NCI-H1694 (cell line): Measurements from ENCODE around the gene CARD19.

ENCODE experiments used
- DNase-seq: peaks from one replicate; lab custom pipeline; 2025; lab: John Stamatoyannopoulos, UW

The CARD19 gene

DNA sequence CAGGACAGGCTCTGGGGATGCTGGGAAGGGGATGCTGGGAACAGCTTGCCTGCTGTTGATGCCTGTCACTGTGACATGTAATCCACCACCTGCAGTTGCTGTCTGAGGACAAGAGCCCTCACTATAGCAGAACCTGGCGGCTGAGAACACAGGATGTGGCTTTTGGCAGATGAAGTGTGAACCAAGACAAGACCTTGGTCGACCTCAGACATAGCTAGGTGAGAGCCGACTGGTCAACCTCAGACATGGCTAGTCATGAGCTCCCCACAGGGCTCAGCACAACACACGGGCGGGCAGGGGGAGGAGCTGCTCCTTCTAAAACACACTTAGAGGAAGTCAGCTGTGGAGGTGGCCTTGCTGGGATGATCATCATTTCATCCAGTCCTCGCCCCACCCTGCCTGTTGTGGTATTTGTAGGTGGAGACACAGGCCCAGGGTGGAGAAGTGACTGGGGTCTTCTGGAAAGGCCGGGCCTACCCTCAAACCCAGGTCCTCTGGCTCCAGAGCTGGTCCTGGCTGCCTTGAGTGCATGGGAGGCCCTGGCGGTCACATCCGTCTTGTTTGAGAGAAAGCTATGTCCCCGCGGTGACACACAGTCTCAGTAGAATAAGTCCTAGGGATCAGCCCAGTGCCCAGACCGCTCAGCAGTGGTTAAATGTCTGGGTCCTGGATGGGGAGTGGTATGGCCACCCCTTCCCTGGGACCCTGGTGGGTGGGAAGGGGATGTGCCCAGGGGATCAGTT lies 31.5 kb upstream of the CARD19 start:
- no peak for DNase-seq

DNA sequence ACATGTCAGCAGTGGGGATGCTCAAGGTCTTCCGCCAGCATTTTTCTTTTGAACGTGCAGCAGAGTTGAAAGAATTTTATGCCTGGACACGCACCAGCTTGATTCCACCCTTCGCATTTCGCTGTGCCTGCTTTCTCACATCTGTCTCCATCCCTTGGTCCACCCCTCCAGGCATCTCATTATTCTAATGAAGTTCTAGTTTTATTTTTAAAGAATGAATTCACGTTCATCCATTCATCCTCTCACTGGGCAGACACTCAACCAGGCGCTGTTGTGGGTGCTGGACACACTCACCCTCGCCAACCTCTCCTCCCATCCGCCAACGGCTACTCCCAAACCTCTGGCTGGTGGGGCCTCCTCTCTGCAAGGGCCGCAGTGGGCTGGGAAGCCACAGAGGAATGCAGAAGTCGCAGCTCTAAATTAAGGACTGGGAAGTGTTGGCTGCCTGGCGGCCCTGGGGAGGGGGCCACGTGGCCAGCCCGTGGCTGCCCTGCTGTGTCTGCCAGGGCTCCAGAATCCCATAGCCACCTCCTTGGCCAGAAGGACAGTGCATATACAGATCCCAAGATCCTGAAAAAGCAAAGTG lies 30.8 kb upstream of the CARD19 start:
- no peak for DNase-seq

DNA sequence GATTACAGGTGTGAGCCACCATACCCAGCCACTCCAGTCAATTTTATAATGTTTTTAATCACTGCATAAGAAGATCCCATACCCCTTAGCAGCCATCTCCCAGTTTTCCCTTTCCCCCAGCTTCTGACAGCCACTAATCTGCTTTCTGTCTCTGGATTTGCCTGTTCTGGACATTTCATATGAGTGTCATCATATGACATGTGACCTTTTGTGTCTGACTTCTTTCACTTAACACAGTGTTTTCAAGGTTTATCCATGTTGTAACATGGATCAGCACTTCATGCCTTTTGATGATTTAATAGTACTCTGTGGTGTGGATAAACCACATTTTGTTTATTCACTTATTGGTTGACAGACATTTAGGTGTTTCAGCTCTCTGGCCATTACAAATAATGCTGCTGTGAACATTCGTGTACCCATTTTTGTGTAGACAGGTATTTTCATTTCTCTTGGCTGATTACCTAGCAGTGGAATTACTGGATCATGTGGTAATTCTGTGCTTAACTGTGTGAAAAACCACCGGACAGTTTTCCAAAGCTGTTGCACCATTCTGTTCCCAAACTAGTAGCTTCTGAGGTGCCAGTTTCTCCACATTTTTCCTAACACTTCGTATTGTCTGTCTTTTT lies 28.9 kb upstream of the CARD19 start:
- DNase-seq, result no peak

DNA sequence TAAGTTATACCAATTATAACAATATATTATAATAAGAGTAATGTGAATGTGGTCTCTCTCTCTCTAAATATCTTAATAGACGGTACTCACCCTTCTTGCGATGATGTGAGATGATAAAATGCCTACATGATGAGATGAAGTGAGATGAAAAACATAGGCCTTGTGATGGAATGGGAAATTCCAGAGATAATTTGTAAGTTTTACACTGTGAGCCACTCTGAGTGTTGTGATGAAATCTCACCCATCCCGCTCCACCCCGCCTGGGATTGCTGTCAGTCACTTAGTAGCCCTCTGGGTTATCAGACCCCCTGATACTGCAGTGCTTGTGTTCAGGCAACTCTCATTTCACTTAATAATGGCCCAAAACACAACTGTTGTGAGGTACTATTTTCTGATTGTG lies 27.1 kb upstream of the CARD19 start:
- no peak for DNase-seq

DNA sequence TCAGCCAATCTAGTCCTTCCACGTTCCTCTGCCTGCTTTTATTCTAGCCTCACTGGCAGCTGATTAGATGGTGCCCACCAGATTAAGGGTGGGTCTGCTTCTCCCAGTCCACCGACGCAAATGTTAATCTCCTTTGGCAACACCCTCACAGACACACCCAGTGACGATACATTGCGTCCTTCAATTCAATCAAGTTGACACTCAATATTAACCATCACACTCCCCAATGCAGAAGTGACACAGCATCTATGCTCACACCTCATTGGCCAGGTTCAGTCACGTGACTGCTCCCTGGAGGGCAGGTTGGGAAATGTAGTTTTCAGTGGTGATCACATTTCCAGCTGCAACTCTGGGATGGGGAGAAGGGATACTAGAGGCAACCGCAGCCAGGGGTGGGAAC lies 24.6 kb upstream of the CARD19 start:
- DNase-seq, result no peak

DNA sequence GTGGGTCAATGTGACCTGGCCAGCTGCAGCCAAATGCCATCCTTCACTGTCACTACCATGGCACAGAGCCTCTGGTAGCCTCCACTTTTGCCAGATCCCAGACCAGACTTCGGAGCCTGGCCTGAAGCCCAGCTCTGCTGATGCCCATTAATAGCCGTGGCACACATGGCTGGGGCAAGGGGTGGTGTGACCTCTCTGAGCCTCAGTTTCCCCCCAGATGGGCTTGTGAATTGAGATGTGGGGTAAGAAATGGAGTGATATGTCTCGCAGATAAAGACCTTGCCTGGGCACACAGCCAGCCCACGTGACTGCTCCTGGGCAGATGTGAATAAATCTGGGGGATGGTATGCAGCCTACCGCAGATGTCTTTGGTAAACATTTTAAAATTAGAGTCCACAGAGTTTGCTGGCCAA lies 23.6 kb upstream of the CARD19 start:
- no peak for DNase-seq

DNA sequence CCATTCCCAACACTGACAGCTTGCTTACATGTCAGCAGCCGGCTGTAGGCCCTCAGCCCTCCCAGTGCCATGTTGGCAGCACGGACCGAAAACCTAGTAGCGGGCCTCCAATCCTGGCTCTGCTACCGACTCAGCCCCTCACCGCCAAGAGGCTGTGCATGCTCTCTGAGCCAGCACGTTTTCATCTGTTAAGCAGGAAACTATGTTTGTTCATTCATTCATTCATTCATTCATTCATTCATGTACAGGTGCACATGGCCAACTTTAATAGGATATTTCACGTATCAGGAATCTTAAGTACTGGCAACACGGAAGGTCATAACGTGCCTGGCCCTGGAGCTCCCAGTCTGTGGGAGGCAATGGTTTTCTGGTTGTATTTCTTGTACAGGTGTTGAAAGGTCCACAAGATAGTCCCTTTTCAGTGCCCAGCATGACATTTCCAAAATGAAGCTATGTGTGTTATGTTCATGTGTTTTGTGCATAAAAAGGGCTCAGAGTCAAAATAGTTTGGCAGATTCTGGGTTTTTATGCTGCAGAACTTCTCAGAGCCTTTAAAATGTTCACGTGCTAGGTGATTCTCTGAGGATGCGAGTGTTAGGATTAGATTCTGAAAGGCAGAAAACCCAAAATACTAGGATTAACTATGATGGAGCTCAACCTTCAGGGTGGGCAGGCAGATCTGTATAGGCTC lies 19.8 kb upstream of the CARD19 start:
- no peak for DNase-seq

DNA sequence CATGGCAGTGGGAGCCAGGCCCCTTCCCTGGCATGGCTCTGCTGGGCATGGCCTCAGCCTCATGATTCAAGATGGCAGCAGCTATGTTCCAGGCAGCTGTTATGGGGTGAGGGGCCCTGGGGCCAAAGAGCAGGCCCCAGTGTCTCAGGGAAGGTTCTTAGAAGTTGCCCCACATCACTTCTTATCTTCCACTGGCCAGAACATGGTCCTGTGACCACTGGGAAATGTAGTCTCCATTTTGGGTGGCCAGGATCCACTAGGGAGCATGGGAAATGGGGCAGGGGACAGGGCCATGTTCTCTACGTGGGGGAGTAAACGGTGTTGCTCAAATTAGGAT lies 19.3 kb upstream of the CARD19 start:
- DNase-seq, result no peak

DNA sequence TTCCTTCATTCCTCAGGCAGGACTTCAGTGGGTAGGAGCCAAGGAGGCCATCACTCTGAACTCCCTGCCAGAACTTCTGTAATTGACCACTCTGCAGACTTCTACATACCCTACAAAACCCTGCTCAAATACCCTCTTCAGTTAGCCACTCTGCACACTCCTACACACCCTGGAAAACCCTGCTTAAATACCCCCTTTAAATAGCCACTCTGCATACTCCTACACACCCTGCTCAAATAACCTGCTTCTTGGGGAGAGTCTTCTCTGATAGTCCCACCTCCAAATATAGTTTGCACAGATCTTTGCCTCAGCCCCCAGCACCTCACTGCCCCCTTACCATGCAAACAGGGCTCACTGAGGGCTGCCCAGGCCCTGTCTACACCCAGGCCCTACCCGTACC lies 18.6 kb upstream of the CARD19 start:
- DNase-seq, result no peak

DNA sequence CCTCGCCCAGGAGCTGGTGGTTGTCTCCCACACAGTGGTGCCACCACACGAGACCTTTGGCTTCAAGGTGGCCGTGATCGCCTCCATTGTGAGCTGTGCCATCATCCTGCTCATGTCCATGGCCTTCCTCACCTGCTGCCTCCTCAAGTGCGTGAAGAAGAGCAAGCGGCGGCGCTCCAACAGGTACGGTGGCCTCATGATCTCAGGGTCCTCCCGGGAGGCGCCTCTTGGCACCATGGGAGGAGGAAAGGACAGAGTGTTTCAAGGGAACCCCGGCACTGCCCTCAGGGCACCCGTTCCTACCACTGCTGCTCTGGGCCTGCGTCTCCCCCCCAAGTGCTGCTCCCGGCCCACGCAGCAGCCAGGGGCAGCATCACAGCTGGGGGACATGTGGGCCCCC lies 18.2 kb upstream of the CARD19 start:
- no peak for DNase-seq

DNA sequence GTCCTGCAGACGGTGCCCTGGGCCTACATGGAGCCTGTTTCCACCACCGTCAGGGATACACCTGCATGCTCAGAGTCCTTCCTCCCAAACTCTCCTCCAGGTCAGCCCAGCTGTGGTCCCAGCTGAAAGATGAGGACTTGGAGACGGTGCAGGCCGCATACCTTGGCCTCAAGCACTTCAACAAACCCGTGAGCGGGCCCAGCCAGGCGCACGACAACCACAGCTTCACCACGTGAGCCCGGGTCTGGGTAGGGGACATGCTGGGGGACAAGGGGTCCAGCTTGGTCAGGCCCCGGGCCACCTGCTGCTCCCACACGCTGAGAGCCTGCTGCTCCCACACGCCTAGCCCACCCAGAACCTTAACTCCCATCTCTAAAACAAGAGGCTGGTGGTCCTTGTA lies 16.6 kb upstream of the CARD19 start:
- DNase-seq, result no peak

DNA sequence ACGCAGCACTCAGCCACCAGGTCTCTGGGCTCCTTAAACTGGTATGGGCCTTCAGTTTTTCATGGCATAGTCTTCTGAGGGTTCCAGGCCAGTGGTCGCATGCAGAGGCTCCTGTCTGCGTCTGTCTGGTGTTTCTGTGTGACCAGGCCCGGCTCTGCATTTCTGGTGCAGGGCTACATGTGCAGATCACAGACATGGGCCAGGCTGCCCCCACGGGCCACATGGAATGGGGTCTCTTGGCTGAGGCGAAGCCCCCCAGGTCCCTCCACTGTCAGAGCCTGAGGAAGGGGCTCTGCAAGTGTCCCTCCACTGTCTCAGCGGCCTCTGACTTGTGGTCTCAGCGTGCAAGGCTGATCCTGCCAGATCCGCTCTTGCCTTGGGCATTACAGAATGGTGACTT lies 15.6 kb upstream of the CARD19 start:
- no peak for DNase-seq

DNA sequence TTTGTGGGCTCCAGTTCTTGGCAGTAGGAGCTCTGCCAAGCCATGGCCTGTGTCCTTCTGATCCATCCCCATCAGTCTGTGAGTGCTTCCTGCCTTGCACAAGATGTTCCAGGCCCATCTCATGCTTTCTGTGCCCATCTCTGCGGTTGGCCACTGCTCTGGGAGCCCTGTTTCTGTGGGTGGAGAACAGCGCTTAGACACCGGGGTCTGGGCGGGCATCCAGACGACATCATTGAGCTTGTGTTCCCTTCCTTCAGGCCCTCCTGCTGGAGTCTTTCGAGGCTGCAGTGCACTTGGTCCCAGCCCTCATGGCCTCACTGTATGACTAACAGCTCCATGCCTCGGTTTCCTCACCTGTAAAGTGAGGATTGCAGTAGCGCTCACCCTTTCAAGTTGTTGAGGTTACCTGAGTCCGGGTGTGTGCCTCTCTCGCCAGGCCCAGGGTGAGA lies 14.9 kb upstream of the CARD19 start:
- DNase-seq, result no peak

DNA sequence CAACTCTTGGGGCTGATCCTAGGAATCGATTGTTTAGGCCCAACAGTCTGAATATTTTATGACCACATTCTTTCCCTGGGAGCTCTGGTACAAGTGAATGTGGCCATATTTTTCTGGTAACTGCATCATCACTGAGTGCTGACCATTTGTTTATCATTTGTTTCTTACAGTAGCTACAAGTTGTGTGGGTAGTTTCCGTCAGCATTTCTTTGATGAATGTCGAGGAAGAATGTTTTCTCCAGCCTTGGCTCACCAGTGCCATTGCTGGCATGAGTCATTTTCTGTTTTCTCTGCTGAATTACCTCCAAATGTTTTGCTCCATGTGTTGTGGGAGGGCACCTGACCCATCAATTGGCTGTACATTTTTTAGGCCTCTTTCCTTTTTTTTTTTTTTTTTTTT lies 14.1 kb upstream of the CARD19 start:
- DNase-seq, result no peak

DNA sequence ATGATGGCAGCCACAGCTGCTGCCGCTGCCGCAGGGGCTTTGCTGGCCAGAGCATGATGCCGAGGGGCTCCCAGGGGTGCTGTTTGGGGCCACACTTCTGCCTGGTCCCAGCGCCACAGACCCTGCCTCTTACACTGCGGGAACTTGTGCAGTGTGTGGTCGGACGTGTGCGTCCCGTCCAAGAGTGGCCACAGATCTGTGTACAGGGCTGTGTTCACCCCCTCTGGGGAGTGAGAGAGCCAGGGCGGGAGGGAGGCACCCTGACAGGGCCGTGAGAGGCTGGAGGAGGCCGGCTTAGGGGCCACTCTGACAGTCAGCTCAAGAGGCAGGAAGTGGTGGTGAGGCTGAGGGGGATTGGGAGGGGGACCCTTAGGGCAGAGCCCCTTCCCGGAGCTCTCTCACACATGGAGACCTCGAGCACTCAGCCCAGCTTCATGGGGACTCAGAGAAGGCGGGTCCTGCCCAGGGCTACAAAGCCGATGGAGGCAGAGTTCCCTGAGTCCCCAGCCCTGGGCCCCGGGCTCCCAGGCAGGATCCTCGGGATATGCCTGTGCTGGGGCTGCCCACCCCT lies 13.1 kb upstream of the CARD19 start:
- DNase-seq, result no peak

DNA sequence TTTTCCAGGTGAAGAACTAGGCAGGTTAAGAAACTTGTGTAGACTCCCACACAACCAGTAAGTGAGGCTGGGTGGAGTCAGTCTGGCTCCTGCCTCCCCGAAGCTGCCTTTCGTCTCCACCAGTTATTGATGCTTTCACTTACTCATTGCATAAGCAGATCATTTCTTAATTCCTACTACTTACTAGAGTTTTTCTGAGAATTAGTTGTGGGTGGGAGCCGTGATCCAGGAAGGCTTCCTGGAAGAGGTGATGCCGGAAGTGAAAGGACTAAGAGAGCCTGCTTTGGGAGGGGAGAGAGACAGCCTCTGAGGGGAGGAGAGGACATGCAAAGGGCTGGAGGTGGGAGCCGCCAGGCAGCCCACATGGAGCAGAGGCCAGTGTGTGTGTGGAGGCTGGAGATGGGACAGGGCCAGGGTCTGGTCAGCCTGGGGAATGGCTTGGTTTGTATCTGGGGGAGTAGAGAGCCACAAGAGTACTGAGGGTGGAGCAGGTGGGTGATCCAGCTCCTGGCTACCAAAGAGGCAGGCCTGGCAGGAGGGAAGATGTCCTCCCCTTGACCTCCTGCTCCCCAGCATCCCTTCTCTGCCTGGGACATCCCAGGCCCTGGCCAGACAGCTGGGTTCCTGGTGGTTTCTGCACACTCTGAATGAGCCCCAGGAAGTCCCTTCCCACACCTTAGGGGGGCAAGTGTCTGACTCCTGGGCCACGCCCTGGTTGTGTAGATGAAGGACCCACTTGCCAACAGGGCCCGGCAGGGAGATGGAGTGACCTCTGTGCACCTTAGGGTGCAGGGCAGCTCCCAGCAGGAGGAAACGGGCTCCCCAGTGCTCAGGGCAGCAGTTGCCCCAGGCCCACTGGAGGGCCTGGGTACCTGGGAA lies 12.2 kb upstream of the CARD19 start:
- no peak for DNase-seq

DNA sequence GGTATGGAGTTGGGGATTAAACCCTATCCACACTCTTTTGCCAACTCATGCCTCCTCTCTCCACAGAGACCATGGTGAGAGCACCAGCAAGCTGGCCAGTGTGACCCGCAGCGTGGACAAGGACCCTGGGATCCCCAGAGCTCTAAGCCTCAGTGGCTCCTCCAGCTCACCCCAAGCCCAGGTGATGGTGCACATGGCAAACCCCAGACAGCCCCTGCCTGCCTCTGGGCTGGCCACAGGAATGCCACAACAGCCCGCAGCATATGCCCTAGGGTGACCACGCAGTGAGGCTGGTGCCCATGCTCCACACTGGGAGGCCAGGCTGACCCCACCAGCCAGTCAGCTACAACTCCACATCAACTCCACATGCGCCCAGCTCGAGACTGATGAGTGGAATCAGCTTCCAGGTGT lies 11.5 kb upstream of the CARD19 start:
- no peak for DNase-seq

DNA sequence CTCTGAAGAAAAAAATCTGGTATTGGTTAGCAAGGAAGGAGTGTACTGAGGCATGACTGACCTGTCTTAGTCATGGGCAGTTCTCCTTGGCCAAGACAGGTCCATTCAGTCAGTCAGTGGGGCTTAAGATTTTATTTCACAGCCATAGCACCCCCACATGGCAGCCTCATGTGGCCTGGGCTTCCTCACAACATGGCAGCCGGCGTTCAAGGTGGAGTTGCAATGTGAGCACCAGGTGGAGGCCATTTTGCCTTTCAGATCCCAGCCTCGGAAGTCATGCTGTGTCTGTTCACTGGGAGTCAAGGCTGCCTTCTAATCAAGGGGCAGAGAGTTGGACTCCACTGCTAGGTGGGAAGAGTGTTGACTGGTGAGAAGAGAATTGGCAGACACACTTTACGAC lies 10.3 kb upstream of the CARD19 start:
- no peak for DNase-seq

DNA sequence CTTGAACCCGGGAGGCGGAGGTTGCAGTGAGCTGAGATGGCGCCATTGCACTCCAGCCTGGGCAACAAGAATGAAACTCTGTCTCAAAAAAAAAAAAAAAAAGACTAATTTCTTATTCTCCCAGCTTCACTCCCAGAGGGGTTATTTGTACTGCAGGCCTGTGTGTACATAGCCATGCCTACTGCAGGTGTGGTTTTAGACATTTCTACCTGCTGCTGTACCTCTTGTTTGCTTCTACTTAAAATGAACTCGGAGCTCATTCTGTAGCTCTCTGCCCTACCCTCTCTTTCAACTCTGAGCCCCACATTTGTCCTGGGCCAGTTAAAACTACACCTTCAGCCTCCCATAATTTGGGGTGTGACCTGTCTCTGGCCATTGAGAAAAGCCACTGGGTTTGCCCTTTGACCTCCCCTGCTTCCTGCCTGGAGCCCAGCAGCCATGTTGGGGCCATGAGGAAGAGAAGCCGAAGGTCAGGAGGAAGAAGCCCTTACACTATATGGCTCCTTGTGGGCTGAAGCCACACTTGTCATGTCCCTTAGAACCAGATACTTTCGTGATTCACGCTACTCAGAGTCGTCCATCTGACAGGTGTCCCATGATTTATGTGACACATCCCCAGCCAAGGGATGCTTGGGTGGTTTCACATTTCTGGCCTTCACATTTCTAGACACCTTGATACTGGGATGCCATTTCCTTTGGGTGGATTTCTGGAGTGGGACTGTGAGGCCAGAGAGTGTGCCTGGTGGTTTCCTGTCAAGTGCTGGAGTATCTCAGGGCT lies 9.4 kb upstream of the CARD19 start:
- DNase-seq, result no peak

DNA sequence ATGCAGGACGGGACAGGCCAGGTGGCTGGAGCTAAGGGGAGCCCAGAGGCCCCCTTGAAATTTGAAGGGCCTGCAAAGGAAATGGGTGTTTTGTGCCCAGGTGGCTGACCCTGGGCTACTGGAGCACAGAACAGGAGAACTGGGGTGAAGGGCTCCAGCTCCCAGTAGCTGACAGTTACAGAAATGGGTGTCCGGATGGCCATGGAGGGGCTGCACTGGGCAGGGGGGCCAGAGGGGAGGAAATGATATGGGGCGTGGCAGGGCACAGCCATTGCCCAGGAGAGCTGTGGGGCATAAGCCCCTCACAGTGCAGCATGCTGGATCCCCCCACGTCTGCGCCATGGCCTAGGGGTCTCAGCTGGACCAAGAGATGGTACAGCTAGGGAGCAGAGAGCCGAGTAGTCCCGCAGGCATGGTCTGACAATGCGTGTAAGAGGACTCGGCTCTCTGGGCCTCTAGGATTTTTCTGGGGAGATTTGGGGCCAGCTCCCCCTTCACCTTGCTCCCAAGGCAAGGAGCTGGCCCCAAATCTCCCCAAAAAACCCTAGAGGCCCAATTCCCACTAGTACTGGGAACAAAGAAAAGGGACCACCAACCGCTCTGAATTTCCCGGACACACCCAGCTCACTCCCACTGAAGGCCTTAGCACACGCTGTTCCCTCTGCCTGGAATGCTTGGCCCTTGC lies 7.9 kb upstream of the CARD19 start:
- DNase-seq, result no peak

DNA sequence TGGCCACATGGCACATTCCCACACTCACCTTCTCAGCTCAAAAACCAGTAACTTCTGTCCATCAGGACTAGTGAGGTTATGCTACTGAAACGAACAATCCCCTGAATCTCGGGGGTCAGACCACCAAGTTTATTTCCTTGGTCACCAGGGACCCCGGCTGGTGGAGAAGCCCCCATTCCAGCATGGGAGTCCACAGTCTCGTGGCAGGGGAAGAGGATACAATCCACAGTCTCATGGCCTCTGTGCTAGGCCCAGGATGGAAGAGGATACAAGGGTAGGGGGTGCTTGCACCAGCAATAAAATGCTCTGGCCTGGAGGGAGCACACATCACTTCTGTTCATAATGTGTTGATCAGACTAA lies 7.4 kb upstream of the CARD19 start:
- DNase-seq, result no peak
